Measurements from ENCODE around the gene KNDC1. TPM values are rescaled to one million over a fixed set of nuclear protein-coding genes. Genes with fewer than 3 reads are reported as not detected.

The KNDC1 gene
- total and polyA plus RNA-seq, 2 of the 13 experiments (the other 11 are each of a cell fraction or from before 2014, with no cell fraction given): 0.69 TPM; not detected in 1

- no peak overlapping the region for H3K4me2 ChIP-seq (ENCODE audit: low read depth, low read length)
- intact Hi-C loops (cut with micrococcal nuclease; ENCODE audit: unreplicated experiment) (no loop called here), in situ Hi-C loops (cut with HindIII; ENCODE audit: extremely low pct_ligation_motif_present, low pct_unique_long_range_greater_than_20kb) (no loop called here)
- H3K9ac ChIP-seq (ENCODE audit: insufficient read depth, low read depth, low read length): no peak overlapping the region
- H3K36me3 ChIP-seq (replicated peaks in 1 of 2; ENCODE audit: control insufficient read depth in 1 of 2, insufficient read depth in 2 of 2, low read length in 2 of 2): no peaks in the 10 kb centered on the region
- TF ChIP-seq NR1H2 (CRISPR knock-in tag; IDR thresholded peaks at IDR 0.05; ENCODE audit: borderline replicate concordance, low read depth): no peak
- no peak for TF ChIP-seq ZBTB26 (CRISPR knock-in tag; IDR thresholded peaks at IDR 0.05; ENCODE audit: borderline replicate concordance)
- TF ChIP-seq TIGD3 (CRISPR knock-in tag; IDR thresholded peaks at IDR 0.05; ENCODE audit: borderline replicate concordance): no peak
- no peak for TF ChIP-seq ZBTB42 (CRISPR knock-in tag; IDR thresholded peaks at IDR 0.05)
- no peak for TF ChIP-seq ZBTB25 (CRISPR knock-in tag; IDR thresholded peaks at IDR 0.05)
- no peak for TF ChIP-seq NR2F2 (IDR thresholded peaks at IDR 0.05; ENCODE audit: borderline replicate concordance, low read depth)
- TF ChIP-seq NR2C2 (CRISPR knock-in tag; IDR thresholded peaks at IDR 0.05; ENCODE audit: borderline replicate concordance): no peak
- TF ChIP-seq HOXA7 (CRISPR knock-in tag; IDR thresholded peaks at IDR 0.05): no peak
- no peak for TF ChIP-seq PHF5A (CRISPR knock-in tag; IDR thresholded peaks at IDR 0.05; ENCODE audit: low read depth, unreplicated experiment)
- TF ChIP-seq GLI4 (CRISPR knock-in tag; IDR thresholded peaks at IDR 0.05; ENCODE audit: borderline replicate concordance): no peak
- TF ChIP-seq CC2D1A (CRISPR knock-in tag; IDR thresholded peaks at IDR 0.05): no peak
- no peak for TF ChIP-seq ZNF382 (CRISPR knock-in tag; IDR thresholded peaks at IDR 0.05; ENCODE audit: borderline replicate concordance)
- no peak for TF ChIP-seq ZNF605 (CRISPR knock-in tag; IDR thresholded peaks at IDR 0.05)
- TF ChIP-seq GABPA (IDR thresholded peaks at IDR 0.05; ENCODE audit: low read depth, low read length): no peak
- TF ChIP-seq GABPA (CRISPR knock-in tag; IDR thresholded peaks at IDR 0.05; ENCODE audit: low read depth): no peak
- no peak for TF ChIP-seq SKI (IDR thresholded peaks at IDR 0.05; ENCODE audit: partially characterized antibody)
- BruUV-seq (replicated peaks): no TSS peak
- no peaks in the 10 kb centered on the region for H3K4me1 ChIP-seq (ENCODE audit: insufficient read depth, low read length)
- no peaks in the 10 kb centered on the region for H3K79me2 ChIP-seq (ENCODE audit: insufficient read depth, low read length)
- CTCF ChIA-PET (ENCODE audit: low intra/inter-chr PET ratio, low total read pairs): no interaction called here
- POLR2A ChIA-PET: no interaction called here
- no peak overlapping the region for H2AFZ ChIP-seq (ENCODE audit: low read length)
- no peaks in the 10 kb centered on the region for H3K9me3 ChIP-seq (ENCODE audit: low read length)
- peaks cover 7 to 55% of the 10 kb centered on the region in 2 experiments for H3K27me3 ChIP-seq (ENCODE audit: control insufficient read depth in 1 of 2, insufficient read depth in 2 of 2, low read length in 2 of 2)
- no peak for DNase-seq (ENCODE audit: low spot score)
- no peak for ATAC-seq
- whole genome bisulfite sequencing (ENCODE audit: low lambda C conversion rate): 88% methylated on average over 51 of the region's 122 CpGs
- H3K4me3 ChIP-seq (replicated peaks in 1 of 3; ENCODE audit: insufficient read depth in 1 of 3, low read depth in 2 of 3, low read length in 3 of 3): no peak overlapping the region
- no peak for FAIRE-seq
- H4K20me1 ChIP-seq (ENCODE audit: insufficient read depth, low read length): no peaks in the 10 kb centered on the region
- no peak overlapping the region for H3K27ac ChIP-seq (ENCODE audit: extremely low read length, insufficient read depth, low read length)
These were observed 70.6 kb downstream of the KNDC1 start for GRCh38 chr10:133230387-133231195.

Data from HepG2 (cell line).